Esophagus squamous epithelium (tissue), 4 donors: ENCODE results near the gene ZEB2.

ENCODE experiments used
- POLR2A ChIP-seq, 4 donors: fragments of 450-650 bp; IDR thresholded peaks; one replicate each; pipeline ENCODE4 v1.6.1; 2017; ENCODE audit warnings: antibody characterized with exemption in 4 of 4, mild to moderate bottlenecking in 4 of 4, moderate library complexity in 3 of 4
- TF ChIP-seq, protein P1 (sequence below), 6 experiments: fragments of 450-650 bp in 4 of 6; fragments of 200-600 bp in 2 of 6; sonication (generic) in 2 of 6; IDR thresholded peaks; one replicate each; pipeline ENCODE4 v1.5.1; 2016 to 2019; ENCODE audit warnings: antibody characterized with exemption in 6 of 6, mild to moderate bottlenecking in 4 of 6, moderate library complexity in 4 of 6

DNA sequence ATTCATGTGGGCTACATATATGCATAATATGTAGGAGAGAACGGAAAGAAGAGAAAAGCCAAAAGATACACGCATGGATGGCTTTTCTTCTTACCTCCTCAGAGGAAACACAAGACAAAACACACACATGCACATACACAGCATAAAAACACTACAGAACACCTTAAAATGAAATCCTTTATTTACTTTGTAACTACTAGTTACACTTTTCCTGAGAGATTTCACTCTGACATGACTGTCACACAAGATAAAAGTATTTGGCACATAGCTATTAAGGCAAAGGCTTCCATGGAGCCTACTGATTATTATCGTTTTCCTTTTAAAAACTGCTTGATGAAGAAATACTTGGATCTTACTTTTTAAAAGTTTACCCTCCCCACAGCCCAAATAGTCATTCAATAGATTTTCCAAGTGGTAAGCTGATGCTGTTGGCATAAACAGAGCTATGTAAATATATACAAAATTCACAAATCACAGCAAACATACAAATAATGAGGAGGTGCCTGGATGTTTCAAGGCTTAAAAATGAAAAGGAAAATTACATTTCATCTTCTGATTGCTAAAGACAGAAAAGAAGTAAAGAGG is 8.6 kb downstream of the ZEB2 start:
- TF ChIP-seq, protein P1, sequence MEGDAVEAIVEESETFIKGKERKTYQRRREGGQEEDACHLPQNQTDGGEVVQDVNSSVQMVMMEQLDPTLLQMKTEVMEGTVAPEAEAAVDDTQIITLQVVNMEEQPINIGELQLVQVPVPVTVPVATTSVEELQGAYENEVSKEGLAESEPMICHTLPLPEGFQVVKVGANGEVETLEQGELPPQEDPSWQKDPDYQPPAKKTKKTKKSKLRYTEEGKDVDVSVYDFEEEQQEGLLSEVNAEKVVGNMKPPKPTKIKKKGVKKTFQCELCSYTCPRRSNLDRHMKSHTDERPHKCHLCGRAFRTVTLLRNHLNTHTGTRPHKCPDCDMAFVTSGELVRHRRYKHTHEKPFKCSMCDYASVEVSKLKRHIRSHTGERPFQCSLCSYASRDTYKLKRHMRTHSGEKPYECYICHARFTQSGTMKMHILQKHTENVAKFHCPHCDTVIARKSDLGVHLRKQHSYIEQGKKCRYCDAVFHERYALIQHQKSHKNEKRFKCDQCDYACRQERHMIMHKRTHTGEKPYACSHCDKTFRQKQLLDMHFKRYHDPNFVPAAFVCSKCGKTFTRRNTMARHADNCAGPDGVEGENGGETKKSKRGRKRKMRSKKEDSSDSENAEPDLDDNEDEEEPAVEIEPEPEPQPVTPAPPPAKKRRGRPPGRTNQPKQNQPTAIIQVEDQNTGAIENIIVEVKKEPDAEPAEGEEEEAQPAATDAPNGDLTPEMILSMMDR (IDR thresholded peaks at IDR 0.05): no peak
- TF ChIP-seq POLR2A (IDR thresholded peaks at IDR 0.05): no peak
